Femur (tissue), 1 donor: ENCODE results near the gene NFIB.

Experiments used
- DNase-seq: peaks from one replicate; pipeline ENCODE4 v3.0.0-alpha.2; 2017

The NFIB gene

GRCh38 chr9:14141699-14142098, 172.2 kb downstream of the NFIB start:
- DNase-seq, result no peak

- no peak for DNase-seq
Measured at GRCh38 chr9:14140096-14140697, 173.7 kb downstream of the NFIB start.

- no peak for DNase-seq
Measured at GRCh38 chr9:14139287-14139686, 174.7 kb downstream of the NFIB start.

- no peak for DNase-seq
Measured at GRCh38 chr9:14136646-14137370, 177.1 kb downstream of the NFIB start.

GRCh38 chr9:14136047-14136635, 177.8 kb downstream of the NFIB start:
- no peak for DNase-seq

GRCh38 chr9:14135421-14135820, 178.5 kb downstream of the NFIB start:
- no peak for DNase-seq

GRCh38 chr9:14133394-14133793, 180.5 kb downstream of the NFIB start:
- DNase-seq, result no peak

- no peak for DNase-seq
Measured at GRCh38 chr9:14132775-14133174, 181.2 kb downstream of the NFIB start.

- no peak for DNase-seq
Measured at GRCh38 chr9:14131356-14132088, 182.4 kb downstream of the NFIB start.

- no peak for DNase-seq
Measured at GRCh38 chr9:14127656-14128055, 186.3 kb downstream of the NFIB start.

GRCh38 chr9:14119694-14120514, 194.0 kb downstream of the NFIB start:
- no peak for DNase-seq

- DNase-seq, result no peak
Measured at GRCh38 chr9:14112226-14112625, 201.7 kb downstream of the NFIB start.

GRCh38 chr9:14111696-14112095, 202.2 kb downstream of the NFIB start:
- no peak for DNase-seq

- DNase-seq, result no peak
Measured at GRCh38 chr9:14107977-14108376, 206.0 kb downstream of the NFIB start.

GRCh38 chr9:14107495-14107894, 206.4 kb downstream of the NFIB start:
- DNase-seq, result no peak

GRCh38 chr9:14106699-14107098, 207.2 kb downstream of the NFIB start:
- DNase-seq, result no peak

GRCh38 chr9:14104496-14104895, 209.4 kb downstream of the NFIB start:
- DNase-seq, result no peak

- DNase-seq, result no peak
Measured at GRCh38 chr9:14103115-14103514, 210.8 kb downstream of the NFIB start.

- no peak for DNase-seq
Measured at GRCh38 chr9:14099737-14100136, 214.2 kb downstream of the NFIB start.

GRCh38 chr9:14098486-14099180, 215.3 kb downstream of the NFIB start:
- no peak for DNase-seq

- DNase-seq, result no peak
Measured at GRCh38 chr9:14097666-14098415, 216.1 kb downstream of the NFIB start.
